Inferior parietal cortex (tissue), 1 donor: ENCODE measurements around the gene DMC1.
"Not testable (repeated sequence)": the region's sequence is repeated elsewhere in the genome, so short reads cannot be mapped to it uniquely, and the experiment has no call there.

Experiments used
- DNase-seq: peaks from one replicate; pipeline ENCODE4 v3.0.0-alpha.2; 2016; ENCODE audit errors: extremely low spot score

Gene DMC1, protein sequence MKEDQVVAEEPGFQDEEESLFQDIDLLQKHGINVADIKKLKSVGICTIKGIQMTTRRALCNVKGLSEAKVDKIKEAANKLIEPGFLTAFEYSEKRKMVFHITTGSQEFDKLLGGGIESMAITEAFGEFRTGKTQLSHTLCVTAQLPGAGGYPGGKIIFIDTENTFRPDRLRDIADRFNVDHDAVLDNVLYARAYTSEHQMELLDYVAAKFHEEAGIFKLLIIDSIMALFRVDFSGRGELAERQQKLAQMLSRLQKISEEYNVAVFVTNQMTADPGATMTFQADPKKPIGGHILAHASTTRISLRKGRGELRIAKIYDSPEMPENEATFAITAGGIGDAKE

DNA sequence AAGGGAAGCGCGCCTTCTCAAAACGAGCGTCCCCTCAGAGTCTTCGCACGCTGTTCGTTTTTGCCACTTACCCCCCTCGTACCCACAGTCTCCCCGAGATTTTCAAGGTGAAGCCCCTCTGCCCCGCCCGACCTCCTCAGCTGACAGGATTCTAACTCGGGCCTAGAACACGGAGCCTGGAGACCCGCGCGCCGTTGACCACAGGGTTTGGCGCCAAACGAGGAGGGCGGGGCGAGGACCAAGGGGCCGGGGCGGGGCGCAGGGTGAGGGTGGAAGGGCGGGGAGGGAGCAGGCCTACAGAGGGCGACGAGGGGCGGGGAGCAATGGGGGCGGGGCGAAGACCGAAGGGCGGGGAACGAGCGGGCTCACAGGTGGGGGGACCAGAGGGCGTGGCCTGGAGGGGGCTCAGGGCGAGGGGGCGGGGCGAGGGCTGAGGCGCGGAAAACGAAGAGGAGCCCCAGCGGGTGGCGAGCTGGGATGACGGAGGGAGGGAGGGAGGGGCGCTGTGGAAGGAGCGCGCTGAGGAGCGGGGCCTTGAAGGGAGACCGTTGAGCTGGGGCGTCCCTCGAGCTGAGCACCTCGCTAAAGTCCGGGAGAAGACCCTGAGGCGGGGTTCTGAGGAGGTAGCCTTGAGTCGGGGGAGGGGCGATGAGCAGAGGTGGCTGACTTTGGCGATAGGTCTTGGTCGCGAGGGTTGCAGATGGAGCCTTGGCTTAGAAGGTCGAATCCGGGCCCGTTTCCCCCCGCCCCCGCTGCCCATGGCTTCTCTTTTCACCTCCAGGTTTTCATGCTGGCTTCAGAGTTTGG lies at the start of gene DMC1:
Gene DMC1 (minus strand): TSS at position 212 of the 807 bp plus-strand sequence. CDS start 1,927 bp downstream, outside the sequence.
- DNase-seq: peak; percentile 14

DNA sequence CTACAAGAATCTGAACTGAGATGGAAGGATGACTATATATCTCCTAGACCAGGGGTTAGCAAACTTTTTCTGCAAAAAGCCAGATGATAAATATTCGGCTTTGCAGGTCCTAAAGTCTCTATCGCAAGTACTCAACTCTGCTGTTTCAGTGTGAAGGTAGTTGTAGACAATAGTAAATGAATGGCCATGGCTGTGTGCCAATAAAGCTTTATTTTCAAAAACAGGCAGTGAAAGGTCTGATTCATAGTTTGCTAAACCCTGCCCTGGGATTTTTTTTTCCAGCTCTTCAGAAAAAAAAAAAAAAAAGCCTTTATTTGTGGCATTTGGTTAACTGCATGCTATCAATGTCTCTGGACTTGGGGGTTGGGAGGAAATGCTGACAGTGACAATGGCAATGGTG lies 48.7 kb upstream of the DMC1 start:
- no peak for DNase-seq

DNA sequence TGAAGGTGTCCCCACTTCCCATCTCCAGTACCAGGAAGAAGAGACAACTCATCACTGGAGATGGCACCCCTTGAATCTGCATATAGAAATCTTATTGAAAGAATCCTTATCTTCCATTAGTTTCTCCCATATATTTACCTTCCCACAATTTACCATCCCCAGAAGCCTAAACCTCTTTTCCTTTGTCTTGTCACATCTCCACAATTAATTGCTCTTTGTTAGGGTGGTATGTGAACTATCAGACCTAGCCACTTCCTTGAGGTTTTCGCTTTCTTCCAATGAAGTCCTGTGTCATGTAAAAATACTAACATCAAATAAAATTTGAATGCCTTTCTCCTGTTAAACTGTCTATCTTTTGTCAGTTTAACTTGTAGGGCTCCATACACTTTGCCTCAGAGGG lies 48.3 kb upstream of the DMC1 start:
- DNase-seq: no peak

- DNase-seq: not testable (repeated sequence)
These were observed 45.1 kb upstream of the DMC1 start for GRCh38 chr22:38615064-38615405.

DNA sequence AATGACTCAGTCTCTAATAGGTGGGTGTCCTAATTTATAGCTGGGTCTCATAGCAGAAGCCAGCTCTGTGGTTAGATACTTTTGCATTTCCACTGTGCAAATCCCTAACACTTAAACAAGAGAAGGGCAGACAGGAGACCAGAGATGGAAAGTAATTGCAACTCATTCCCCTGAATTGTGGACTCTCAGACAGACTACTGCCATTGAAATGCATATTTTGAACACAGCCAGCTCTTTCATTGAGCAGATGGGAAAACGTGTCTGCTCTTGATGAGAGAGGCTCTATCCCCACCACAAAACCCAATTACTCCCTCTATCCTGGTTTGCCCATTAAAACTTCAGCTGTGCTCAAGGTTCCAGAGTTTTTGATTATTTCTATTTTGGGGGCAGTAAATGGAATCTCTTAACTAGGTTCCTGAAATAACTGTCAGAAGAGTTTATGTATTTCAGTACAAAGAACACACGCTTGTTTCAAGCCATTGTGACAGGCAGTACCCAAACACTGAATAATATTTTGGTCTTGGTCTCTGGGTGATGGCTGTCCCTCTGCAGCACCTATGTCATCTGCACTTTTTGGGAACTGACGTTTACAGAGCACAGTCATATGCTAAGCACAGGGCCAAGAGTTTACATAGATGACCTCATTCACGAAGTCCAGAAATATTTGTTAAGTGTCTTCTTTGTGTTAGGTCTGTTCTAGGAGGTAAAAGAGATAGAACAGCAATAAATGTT lies 44.5 kb upstream of the DMC1 start:
- no peak for DNase-seq

GRCh38 chr22:38613588-38613987 lies 43.6 kb upstream of the DMC1 start:
- no peak for DNase-seq

- DNase-seq: no peak
These were observed 42.4 kb upstream of the DMC1 start for GRCh38 chr22:38612217-38613006.

DNA sequence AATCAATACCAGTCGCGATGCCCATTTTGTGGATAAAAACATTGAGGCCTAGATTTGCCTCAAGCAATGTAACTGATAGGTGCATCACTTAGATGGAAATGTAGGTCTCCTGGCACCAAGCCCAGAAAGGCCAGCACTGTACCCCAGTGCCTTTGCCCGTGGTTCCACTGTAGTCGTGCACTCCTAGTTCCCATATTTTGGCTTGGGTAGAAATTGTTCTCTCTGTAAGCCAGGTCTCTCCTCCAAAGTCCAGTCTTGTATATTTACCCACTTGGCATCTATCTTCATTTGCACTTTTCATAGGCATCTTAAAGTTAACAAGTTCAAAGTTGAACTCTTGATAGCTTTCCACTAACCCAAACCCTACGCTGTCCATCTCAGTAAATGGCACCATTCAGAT lies 41.6 kb upstream of the DMC1 start:
- DNase-seq: no peak

DNA sequence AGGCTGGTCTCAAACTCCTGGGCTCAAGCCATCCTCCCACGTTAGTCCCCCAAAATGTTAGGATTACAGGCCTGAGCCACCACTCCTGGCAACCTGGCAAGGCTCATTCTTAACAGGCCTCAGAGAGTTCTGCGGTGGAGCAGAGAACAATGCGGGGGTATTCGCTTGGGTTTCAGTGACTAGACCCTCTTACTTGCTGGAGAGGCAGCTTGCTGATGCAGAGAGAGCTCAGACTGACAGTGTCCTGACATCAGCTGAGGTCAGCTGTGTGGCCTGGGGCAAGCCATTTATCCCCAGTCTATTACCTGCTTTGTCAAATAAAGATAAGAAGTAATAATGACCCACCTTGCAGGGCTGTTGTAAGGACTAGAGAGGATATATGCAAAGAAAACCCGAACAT lies 40.3 kb upstream of the DMC1 start:
- DNase-seq: no peak

DNA sequence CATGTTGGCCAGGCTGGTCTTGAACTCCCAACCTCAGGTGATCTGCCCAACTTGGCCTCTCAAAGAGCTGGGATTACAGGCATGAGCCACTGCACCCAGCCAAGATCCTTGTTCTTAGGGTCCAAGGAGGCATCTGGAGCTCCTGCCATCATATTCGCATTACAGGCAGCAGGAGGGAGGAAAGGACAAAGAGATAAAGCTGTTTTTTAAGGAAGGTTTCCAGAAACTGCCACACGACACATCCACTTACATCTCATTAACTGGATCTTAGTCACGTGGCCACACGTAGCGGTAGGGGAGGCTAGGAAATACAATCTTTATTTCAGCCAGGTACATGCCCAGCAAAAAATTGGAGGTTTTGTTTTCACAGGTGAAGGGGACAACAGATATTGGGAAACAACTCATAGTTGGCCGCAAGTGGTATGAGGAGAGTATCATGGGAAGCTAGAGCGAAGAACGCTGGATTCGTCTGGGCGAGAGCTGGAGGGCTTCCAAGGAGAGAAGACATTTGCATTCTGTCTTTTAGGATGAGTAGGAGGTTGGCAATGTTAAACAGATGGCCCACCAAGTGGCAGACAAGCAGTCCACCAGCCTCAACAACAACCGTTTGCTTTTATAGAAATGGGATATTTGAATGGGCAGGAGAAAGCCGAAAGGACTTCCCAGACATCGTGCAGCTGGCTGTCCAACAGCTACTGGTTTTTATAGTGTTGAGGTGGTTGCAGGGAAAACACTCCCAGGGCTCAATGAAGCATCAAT lies 39.2 kb upstream of the DMC1 start:
- DNase-seq: peak; percentile 45

- DNase-seq: no peak
These were observed 37.7 kb upstream of the DMC1 start for GRCh38 chr22:38607680-38608079.

- no peak for DNase-seq
These were observed 32.2 kb upstream of the DMC1 start for GRCh38 chr22:38602166-38602565.

- DNase-seq: no peak
These were observed 31.3 kb upstream of the DMC1 start for GRCh38 chr22:38601221-38601764.

DNA sequence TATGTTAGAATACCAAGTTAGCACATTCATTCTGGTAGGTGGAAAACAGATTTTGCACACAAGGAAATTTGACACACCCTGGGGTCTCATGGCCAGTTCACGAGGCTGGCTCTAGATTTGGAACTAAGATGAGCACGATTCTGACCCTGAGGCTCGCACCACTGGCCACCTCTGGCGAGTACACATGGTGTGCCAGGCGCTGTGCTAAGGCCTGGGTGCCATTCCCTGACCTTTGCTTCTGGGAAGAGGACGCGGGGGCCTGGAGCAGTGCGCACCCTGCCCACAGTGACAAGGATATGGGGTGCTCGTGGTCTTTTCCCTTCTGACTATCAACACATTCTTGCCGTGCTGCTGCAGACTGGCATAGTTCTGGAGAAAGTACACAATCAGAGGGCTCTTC lies 29.5 kb upstream of the DMC1 start:
- no peak for DNase-seq

- DNase-seq: not testable (repeated sequence)
These were observed 12.9 kb upstream of the DMC1 start for GRCh38 chr22:38582923-38583322.

DNA sequence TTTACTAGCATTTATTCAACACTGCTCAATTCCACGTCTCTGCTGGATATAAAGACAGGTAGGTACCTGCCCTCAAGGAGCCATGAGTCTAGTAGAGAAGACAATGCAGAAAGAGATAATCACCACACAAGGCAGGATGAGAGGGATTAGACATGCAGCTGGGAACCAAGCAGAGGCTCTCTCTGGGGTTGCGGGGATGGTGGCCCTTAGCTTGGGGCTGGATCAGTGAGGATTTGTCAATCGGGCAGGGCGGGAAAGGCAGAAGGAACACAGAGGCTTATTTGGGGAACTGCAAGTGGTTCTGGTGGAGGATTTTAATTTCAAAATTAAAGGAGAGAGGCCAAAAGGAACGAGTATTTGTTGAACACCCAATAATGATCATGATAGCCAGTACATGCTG lies 8.5 kb upstream of the DMC1 start:
- no peak for DNase-seq

GRCh38 chr22:38572065-38572464 lies 2.1 kb upstream of the DMC1 start:
- DNase-seq: peak; percentile 74

GRCh38 chr22:38570779-38571364 lies 889 bp upstream of the DMC1 start:
- peak; percentile 75 for DNase-seq

GRCh38 chr22:38569181-38569971 lies 607 bp downstream of the DMC1 start:
- DNase-seq: no peak
